Body of pancreas (tissue), 4 donors: ENCODE measurements around the gene EPN1.

ENCODE experiments used
- POLR2A ChIP-seq, 3 donors: fragments of 450-650 bp; IDR thresholded peaks; one replicate each; pipeline ENCODE4 v1.6.1; 2016; ENCODE audit warnings: antibody characterized with exemption in 3 of 3, mild to moderate bottlenecking in 2 of 3
- TF ChIP-seq, protein P1 (sequence below), 7 experiments: fragments of 450-650 bp in 4 of 7; fragments of 200-600 bp in 3 of 7; sonication (generic) in 3 of 7; IDR thresholded peaks; one replicate each; pipeline ENCODE4 v1.5.1; 2016 to 2019; ENCODE audit warnings: antibody characterized with exemption in 7 of 7

- no peak for TF ChIP-seq POLR2A (IDR thresholded peaks at IDR 0.05)
- TF ChIP-seq, protein P1, sequence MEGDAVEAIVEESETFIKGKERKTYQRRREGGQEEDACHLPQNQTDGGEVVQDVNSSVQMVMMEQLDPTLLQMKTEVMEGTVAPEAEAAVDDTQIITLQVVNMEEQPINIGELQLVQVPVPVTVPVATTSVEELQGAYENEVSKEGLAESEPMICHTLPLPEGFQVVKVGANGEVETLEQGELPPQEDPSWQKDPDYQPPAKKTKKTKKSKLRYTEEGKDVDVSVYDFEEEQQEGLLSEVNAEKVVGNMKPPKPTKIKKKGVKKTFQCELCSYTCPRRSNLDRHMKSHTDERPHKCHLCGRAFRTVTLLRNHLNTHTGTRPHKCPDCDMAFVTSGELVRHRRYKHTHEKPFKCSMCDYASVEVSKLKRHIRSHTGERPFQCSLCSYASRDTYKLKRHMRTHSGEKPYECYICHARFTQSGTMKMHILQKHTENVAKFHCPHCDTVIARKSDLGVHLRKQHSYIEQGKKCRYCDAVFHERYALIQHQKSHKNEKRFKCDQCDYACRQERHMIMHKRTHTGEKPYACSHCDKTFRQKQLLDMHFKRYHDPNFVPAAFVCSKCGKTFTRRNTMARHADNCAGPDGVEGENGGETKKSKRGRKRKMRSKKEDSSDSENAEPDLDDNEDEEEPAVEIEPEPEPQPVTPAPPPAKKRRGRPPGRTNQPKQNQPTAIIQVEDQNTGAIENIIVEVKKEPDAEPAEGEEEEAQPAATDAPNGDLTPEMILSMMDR (IDR thresholded peaks at IDR 0.05): no peak
These were observed 42.2 kb downstream of the EPN1 start for GRCh38 chr19:55717251-55717650.
